Activated CD8-positive, alpha-beta memory T cell treated with anti-CD3 and anti-CD28 coated beads, Interleukin-2, amount 50 U/mL, for 48 hours (primary cell): ENCODE results near the gene TRIM4.
"Not testable (repeated sequence)": the region's sequence is repeated elsewhere in the genome, so short reads cannot be mapped to it uniquely, and the experiment has no call there.

ENCODE experiments used
- DNase-seq: peaks from one replicate; pipeline ENCODE4 v3.0.0-alpha.2; 2020

Gene TRIM4

GRCh38 chr7:99918959-99919813 lies at the start of gene TRIM4:
Gene TRIM4 (minus strand): TSS chr7:99919530. CDS start chr7:99919401, 129 bp downstream.
- DNase-seq = peak; percentile 93

GRCh38 chr7:99958564-99959227 lies 39.4 kb upstream of the TRIM4 start:
- DNase-seq = no peak

GRCh38 chr7:99955247-99955646 lies 35.9 kb upstream of the TRIM4 start:
- no peak for DNase-seq

GRCh38 chr7:99954643-99955042 lies 35.3 kb upstream of the TRIM4 start:
- DNase-seq = not testable (repeated sequence)

GRCh38 chr7:99953649-99954048 lies 34.3 kb upstream of the TRIM4 start:
- DNase-seq = no peak

- DNase-seq = not testable (repeated sequence)
These were observed 33.3 kb upstream of the TRIM4 start for GRCh38 chr7:99952649-99953048.

GRCh38 chr7:99950819-99951218 lies 31.5 kb upstream of the TRIM4 start:
- DNase-seq = not testable (repeated sequence)

GRCh38 chr7:99949645-99950228 lies 30.4 kb upstream of the TRIM4 start:
- DNase-seq = no peak

GRCh38 chr7:99947608-99948007 lies 28.3 kb upstream of the TRIM4 start:
- no peak for DNase-seq

- no peak for DNase-seq
These were observed 25.3 kb upstream of the TRIM4 start for GRCh38 chr7:99944497-99945070.

- DNase-seq = no peak
These were observed 24.5 kb upstream of the TRIM4 start for GRCh38 chr7:99943641-99944496.

GRCh38 chr7:99938296-99938695 lies 19.0 kb upstream of the TRIM4 start:
- no peak for DNase-seq

GRCh38 chr7:99935009-99935408 lies 15.7 kb upstream of the TRIM4 start:
- DNase-seq = not testable (repeated sequence)

- DNase-seq = no peak
These were observed 11.0 kb upstream of the TRIM4 start for GRCh38 chr7:99930376-99930775.

- no peak for DNase-seq
These were observed 10.4 kb upstream of the TRIM4 start for GRCh38 chr7:99929730-99930053.

- DNase-seq = peak; percentile 70
These were observed 9.8 kb upstream of the TRIM4 start, which contains the start of gene GJC3 for GRCh38 chr7:99928994-99929729. Gene GJC3 (minus strand): TSS chr7:99929620. CDS start chr7:99929620, 0 bp downstream.

GRCh38 chr7:99928188-99928587 lies 8.9 kb upstream of the TRIM4 start:
- no peak for DNase-seq

- DNase-seq = no peak
These were observed 8.2 kb upstream of the TRIM4 start for GRCh38 chr7:99927536-99927935.

GRCh38 chr7:99926321-99926720 lies 7.0 kb upstream of the TRIM4 start:
- no peak for DNase-seq

- no peak for DNase-seq
These were observed 3.9 kb upstream of the TRIM4 start for GRCh38 chr7:99923200-99923599.

- DNase-seq = no peak
These were observed 819 bp upstream of the TRIM4 start for GRCh38 chr7:99920149-99920548.

GRCh38 chr7:99919814-99920112 lies 433 bp upstream of the TRIM4 start:
- no peak for DNase-seq
